Measurements from ENCODE around the gene SMG5.

DNA sequence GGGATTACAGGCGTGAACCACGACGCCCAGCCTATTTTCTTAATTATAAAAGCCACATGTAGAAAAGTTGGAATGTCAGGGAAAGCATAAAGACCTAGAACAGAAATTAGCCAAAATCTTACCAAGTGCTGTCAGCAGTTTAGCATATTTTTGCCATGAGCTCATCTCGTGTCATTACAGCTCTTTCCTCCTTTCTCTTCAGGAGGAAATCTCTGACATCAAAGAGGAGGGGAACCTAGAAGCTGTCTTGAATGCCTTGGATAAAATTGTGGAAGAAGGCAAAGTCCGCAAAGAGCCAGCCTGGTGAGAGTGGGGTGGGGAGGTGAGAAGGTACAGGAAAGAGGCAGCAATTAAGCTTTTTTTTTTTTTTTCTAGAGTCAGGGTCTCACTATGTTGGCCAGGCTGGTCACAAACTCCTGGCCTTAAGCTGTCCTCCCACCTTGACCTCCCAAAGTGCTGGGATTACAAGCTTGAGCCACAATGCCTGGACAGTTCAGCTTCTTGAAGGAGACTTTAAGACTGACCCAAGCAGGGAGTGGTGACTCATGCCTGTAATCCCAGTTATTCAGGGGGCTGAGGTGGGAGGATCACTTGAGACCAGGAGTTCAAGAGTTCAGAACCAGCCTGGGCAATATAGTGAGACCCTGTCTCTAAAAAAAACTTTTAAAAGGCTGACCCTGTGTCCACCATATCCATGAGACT lies 49.0 kb downstream of the SMG5 start:
- TF ChIP-seq, protein P1, sequence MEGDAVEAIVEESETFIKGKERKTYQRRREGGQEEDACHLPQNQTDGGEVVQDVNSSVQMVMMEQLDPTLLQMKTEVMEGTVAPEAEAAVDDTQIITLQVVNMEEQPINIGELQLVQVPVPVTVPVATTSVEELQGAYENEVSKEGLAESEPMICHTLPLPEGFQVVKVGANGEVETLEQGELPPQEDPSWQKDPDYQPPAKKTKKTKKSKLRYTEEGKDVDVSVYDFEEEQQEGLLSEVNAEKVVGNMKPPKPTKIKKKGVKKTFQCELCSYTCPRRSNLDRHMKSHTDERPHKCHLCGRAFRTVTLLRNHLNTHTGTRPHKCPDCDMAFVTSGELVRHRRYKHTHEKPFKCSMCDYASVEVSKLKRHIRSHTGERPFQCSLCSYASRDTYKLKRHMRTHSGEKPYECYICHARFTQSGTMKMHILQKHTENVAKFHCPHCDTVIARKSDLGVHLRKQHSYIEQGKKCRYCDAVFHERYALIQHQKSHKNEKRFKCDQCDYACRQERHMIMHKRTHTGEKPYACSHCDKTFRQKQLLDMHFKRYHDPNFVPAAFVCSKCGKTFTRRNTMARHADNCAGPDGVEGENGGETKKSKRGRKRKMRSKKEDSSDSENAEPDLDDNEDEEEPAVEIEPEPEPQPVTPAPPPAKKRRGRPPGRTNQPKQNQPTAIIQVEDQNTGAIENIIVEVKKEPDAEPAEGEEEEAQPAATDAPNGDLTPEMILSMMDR (IDR thresholded peaks at IDR 0.05; ENCODE audit: poor library complexity), result no peak
- TF ChIP-seq EZH2 (IDR thresholded peaks at IDR 0.05; ENCODE audit: borderline replicate concordance), result no peak
